Measurements from ENCODE around the gene TMEM187. TPM values are rescaled to one million over a fixed set of nuclear protein-coding genes. Genes with fewer than 3 reads are reported as not detected.
A peak's percentile ranks its signal among the peaks of the same experiment; 100 is the strongest.

TMEM187 gene
- total RNA-seq, 1 donor from 2014 or later, result 18.3 TPM

- H3K4me1 Mint-ChIP-seq (ENCODE audit: low read depth), result peaks cover 27% of the 10 kb centered on the region
- H3K27me3 Mint-ChIP-seq (ENCODE audit: low read depth), result no peaks in the 10 kb centered on the region
- no peak for DNase-seq (ENCODE audit: low spot score)
- no peak overlapping the region for H3K27ac Mint-ChIP-seq (ENCODE audit: unreplicated experiment)
- peaks cover 4% of the 10 kb centered on the region for H3K36me3 Mint-ChIP-seq (ENCODE audit: low read depth)
- no peak overlapping the region for H3K4me3 Mint-ChIP-seq (ENCODE audit: unreplicated experiment)
- H3K9me3 Mint-ChIP-seq (ENCODE audit: low read depth), result no peaks in the 10 kb centered on the region
- no peak for TF ChIP-seq CTCF (IDR thresholded peaks at IDR 0.05)
These were observed 43.7 kb upstream of the TMEM187 start for GRCh38 chrX:153928846-153929245.

- no peak for DNase-seq (ENCODE audit: low spot score)
- H3K27ac Mint-ChIP-seq (ENCODE audit: unreplicated experiment), result no peak overlapping the region
These were observed 43.0 kb upstream of the TMEM187 start for GRCh38 chrX:153929576-153929975.

GRCh38 chrX:153930011-153930910, 42.3 kb upstream of the TMEM187 start:
- no peak overlapping the region for H3K4me3 Mint-ChIP-seq (ENCODE audit: unreplicated experiment)
- no peak for DNase-seq (ENCODE audit: low spot score)
- TF ChIP-seq CTCF (IDR thresholded peaks at IDR 0.05), result no peak
- peak overlapping the region; percentile 27 for H3K27ac Mint-ChIP-seq (ENCODE audit: unreplicated experiment)
- peaks cover 31% of the 10 kb centered on the region for H3K4me1 Mint-ChIP-seq (ENCODE audit: low read depth)
- peaks cover 4% of the 10 kb centered on the region for H3K36me3 Mint-ChIP-seq (ENCODE audit: low read depth)
- H3K9me3 Mint-ChIP-seq (ENCODE audit: low read depth), result no peaks in the 10 kb centered on the region
- H3K27me3 Mint-ChIP-seq (ENCODE audit: low read depth), result no peaks in the 10 kb centered on the region

More at GRCh38 chrX:153929576-153929975, 43.0 kb upstream of the TMEM187 start:
- Mint-ChIP-seq H3K4me3 (ENCODE audit: unreplicated experiment) (no peak overlapping the region), H3K9me3 (ENCODE audit: low read depth) (no peaks in the 10 kb centered on the region), H3K27me3 (ENCODE audit: low read depth) (no peaks in the 10 kb centered on the region), H3K4me1 (ENCODE audit: low read depth) (peaks cover 31% of the 10 kb centered on the region), H3K36me3 (ENCODE audit: low read depth) (peaks cover 4% of the 10 kb centered on the region)
- no peak for TF ChIP-seq CTCF (IDR thresholded peaks at IDR 0.05)

GRCh38 chrX:153931151-153931550, 41.4 kb upstream of the TMEM187 start:
- Mint-ChIP-seq H3K4me3 (ENCODE audit: unreplicated experiment) (no peak overlapping the region), H3K9me3 (ENCODE audit: low read depth) (no peaks in the 10 kb centered on the region), H3K27ac (ENCODE audit: unreplicated experiment) (no peak overlapping the region), H3K36me3 (ENCODE audit: low read depth) (peaks cover 4% of the 10 kb centered on the region), H3K27me3 (ENCODE audit: low read depth) (no peaks in the 10 kb centered on the region), H3K4me1 (ENCODE audit: low read depth) (peaks cover 29% of the 10 kb centered on the region)
- no peak for TF ChIP-seq CTCF (IDR thresholded peaks at IDR 0.05)
- no peak for DNase-seq (ENCODE audit: low spot score)

GRCh38 chrX:153931748-153932147, 40.8 kb upstream of the TMEM187 start:
- H3K9me3 Mint-ChIP-seq (ENCODE audit: low read depth), result no peaks in the 10 kb centered on the region
- H3K4me3 Mint-ChIP-seq (ENCODE audit: unreplicated experiment), result no peak overlapping the region
- DNase-seq (ENCODE audit: low spot score), result no peak
- TF ChIP-seq CTCF (IDR thresholded peaks at IDR 0.05), result no peak
- no peak overlapping the region for H3K27ac Mint-ChIP-seq (ENCODE audit: unreplicated experiment)
- peaks cover 4% of the 10 kb centered on the region for H3K36me3 Mint-ChIP-seq (ENCODE audit: low read depth)
- no peaks in the 10 kb centered on the region for H3K27me3 Mint-ChIP-seq (ENCODE audit: low read depth)
- peaks cover 29% of the 10 kb centered on the region for H3K4me1 Mint-ChIP-seq (ENCODE audit: low read depth)

All from chondrocyte (in vitro differentiated cells).